ENCODE results near the gene FMO2. TPM values are rescaled to one million over a fixed set of nuclear protein-coding genes. Genes with fewer than 3 reads are reported as not detected.

The FMO2 gene
- total RNA-seq = not detected in 2 replicates

- intact Hi-C loops (cut with micrococcal nuclease) = no loop called here
Observed at GRCh38 chr1:171185091-171185490, at the start of gene FMO2. Gene FMO2, plus strand, starts transcription at chr1:171185300. Its CDS starts 414 bp downstream, at chr1:171185714.

GRCh38 chr1:171137580-171137979 is 47.5 kb upstream of the FMO2 start:
- intact Hi-C loops (cut with micrococcal nuclease) = no loop called here

GRCh38 chr1:171138980-171139379 is 46.1 kb upstream of the FMO2 start:
- intact Hi-C loops (cut with micrococcal nuclease) = no loop called here

GRCh38 chr1:171139890-171140289 is 45.2 kb upstream of the FMO2 start:
- intact Hi-C loops (cut with micrococcal nuclease) = no loop called here

- intact Hi-C loops (cut with micrococcal nuclease) = no loop called here
Observed at GRCh38 chr1:171140401-171140800, 44.7 kb upstream of the FMO2 start.

- intact Hi-C loops (cut with micrococcal nuclease) = no loop called here
Observed at GRCh38 chr1:171140956-171141687, 44.0 kb upstream of the FMO2 start.

GRCh38 chr1:171141688-171142415 is 43.2 kb upstream of the FMO2 start:
- intact Hi-C loops (cut with micrococcal nuclease) = no loop called here

GRCh38 chr1:171142416-171143385 is 42.4 kb upstream of the FMO2 start:
- intact Hi-C loops (cut with micrococcal nuclease) = no loop called here

GRCh38 chr1:171150156-171150555 is 34.9 kb upstream of the FMO2 start:
- intact Hi-C loops (cut with micrococcal nuclease) = no loop called here

GRCh38 chr1:171152549-171152948 is 32.6 kb upstream of the FMO2 start:
- intact Hi-C loops (cut with micrococcal nuclease) = no loop called here

GRCh38 chr1:171155484-171155883 is 29.6 kb upstream of the FMO2 start:
- intact Hi-C loops (cut with micrococcal nuclease) = no loop called here

GRCh38 chr1:171158096-171158495 is 27.0 kb upstream of the FMO2 start:
- intact Hi-C loops (cut with micrococcal nuclease) = no loop called here

- intact Hi-C loops (cut with micrococcal nuclease) = no loop called here
Observed at GRCh38 chr1:171158551-171158950, 26.5 kb upstream of the FMO2 start.

GRCh38 chr1:171159148-171159547 is 26.0 kb upstream of the FMO2 start:
- intact Hi-C loops (cut with micrococcal nuclease) = no loop called here

- intact Hi-C loops (cut with micrococcal nuclease) = no loop called here
Observed at GRCh38 chr1:171160211-171160610, 24.9 kb upstream of the FMO2 start.

GRCh38 chr1:171160639-171161354 is 24.3 kb upstream of the FMO2 start:
- intact Hi-C loops (cut with micrococcal nuclease) = no loop called here

GRCh38 chr1:171161431-171161830 is 23.7 kb upstream of the FMO2 start:
- intact Hi-C loops (cut with micrococcal nuclease) = no loop called here

- intact Hi-C loops (cut with micrococcal nuclease) = no loop called here
Observed at GRCh38 chr1:171166361-171166760, 18.7 kb upstream of the FMO2 start.

GRCh38 chr1:171167785-171168184 is 17.3 kb upstream of the FMO2 start:
- intact Hi-C loops (cut with micrococcal nuclease) = no loop called here

- intact Hi-C loops (cut with micrococcal nuclease) = no loop called here
Observed at GRCh38 chr1:171172471-171172870, 12.6 kb upstream of the FMO2 start.

- intact Hi-C loops (cut with micrococcal nuclease) = no loop called here
Observed at GRCh38 chr1:171173069-171173468, 12.0 kb upstream of the FMO2 start.
